ENCODE results near the gene PLCH2.
"Not testable (repeated sequence)": the region's sequence is repeated elsewhere in the genome, so short reads cannot be mapped to it uniquely, and the experiment has no call there.

The PLCH2 gene

GRCh38 chr1:2446861-2447260 is 29.2 kb upstream of the PLCH2 start:
- Mint-ChIP-seq H3K27me3 (peaks cover 12% of the 10 kb centered on the region), H3K4me3 (no peak overlapping the region), H3K4me1 (no peaks in the 10 kb centered on the region), H3K27ac (no peak overlapping the region), H3K36me3 (ENCODE audit: low read depth) (no peaks in the 10 kb centered on the region), H3K9me3 (no peaks in the 10 kb centered on the region)
- no peak for DNase-seq
- ATAC-seq = no peak

GRCh38 chr1:2447276-2448097 is 28.6 kb upstream of the PLCH2 start:
- Mint-ChIP-seq H3K27ac (no peak overlapping the region), H3K36me3 (ENCODE audit: low read depth) (no peaks in the 10 kb centered on the region), H3K9me3 (no peaks in the 10 kb centered on the region), H3K4me1 (no peaks in the 10 kb centered on the region), H3K27me3 (peaks cover 10% of the 10 kb centered on the region), H3K4me3 (no peak overlapping the region)
- DNase-seq (no peak), ATAC-seq (no peak)

GRCh38 chr1:2448098-2448445 is 28.0 kb upstream of the PLCH2 start:
- Mint-ChIP-seq H3K9me3 (no peaks in the 10 kb centered on the region), H3K4me1 (no peaks in the 10 kb centered on the region), H3K27me3 (peaks cover 8% of the 10 kb centered on the region), H3K4me3 (no peak overlapping the region), H3K36me3 (ENCODE audit: low read depth) (no peaks in the 10 kb centered on the region), H3K27ac (no peak overlapping the region)
- DNase-seq (no peak), ATAC-seq (no peak)

GRCh38 chr1:2449636-2450454 is 26.2 kb upstream of the PLCH2 start:
- ATAC-seq (no peak), DNase-seq (no peak)
- Mint-ChIP-seq H3K27me3 (peaks cover 4% of the 10 kb centered on the region), H3K9me3 (no peaks in the 10 kb centered on the region), H3K27ac (no peak overlapping the region), H3K4me1 (no peaks in the 10 kb centered on the region), H3K36me3 (ENCODE audit: low read depth) (no peaks in the 10 kb centered on the region), H3K4me3 (no peak overlapping the region)

- Mint-ChIP-seq H3K27ac (no peak overlapping the region), H3K9me3 (no peaks in the 10 kb centered on the region), H3K4me1 (no peaks in the 10 kb centered on the region), H3K36me3 (ENCODE audit: low read depth) (no peaks in the 10 kb centered on the region), H3K27me3 (no peaks in the 10 kb centered on the region), H3K4me3 (no peak overlapping the region)
- DNase-seq = no peak
- ATAC-seq = no peak
Measured at GRCh38 chr1:2451741-2452140, 24.3 kb upstream of the PLCH2 start.

- no peaks in the 10 kb centered on the region for H3K4me1 Mint-ChIP-seq
- H3K9me3 Mint-ChIP-seq = no peaks in the 10 kb centered on the region
- no peak overlapping the region for H3K27ac Mint-ChIP-seq
- no peak for DNase-seq
- H3K27me3 Mint-ChIP-seq = no peaks in the 10 kb centered on the region
- H3K4me3 Mint-ChIP-seq = no peak overlapping the region
- no peak for ATAC-seq
- H3K36me3 Mint-ChIP-seq (ENCODE audit: low read depth) = no peaks in the 10 kb centered on the region
Measured at GRCh38 chr1:2452201-2452931, 23.7 kb upstream of the PLCH2 start.

GRCh38 chr1:2452932-2453315 is 23.2 kb upstream of the PLCH2 start:
- H3K36me3 Mint-ChIP-seq (ENCODE audit: low read depth) = no peaks in the 10 kb centered on the region
- no peaks in the 10 kb centered on the region for H3K9me3 Mint-ChIP-seq
- no peaks in the 10 kb centered on the region for H3K27me3 Mint-ChIP-seq
- no peak overlapping the region for H3K27ac Mint-ChIP-seq
- H3K4me3 Mint-ChIP-seq = no peak overlapping the region
- H3K4me1 Mint-ChIP-seq = no peaks in the 10 kb centered on the region
- DNase-seq (no peak), ATAC-seq (no peak)

- no peaks in the 10 kb centered on the region for H3K9me3 Mint-ChIP-seq
- no peak for DNase-seq
- no peaks in the 10 kb centered on the region for H3K27me3 Mint-ChIP-seq
- no peaks in the 10 kb centered on the region for H3K4me1 Mint-ChIP-seq
- no peak for ATAC-seq
- no peaks in the 10 kb centered on the region for H3K36me3 Mint-ChIP-seq (ENCODE audit: low read depth)
- H3K4me3 Mint-ChIP-seq = no peak overlapping the region
- no peak overlapping the region for H3K27ac Mint-ChIP-seq
Measured at GRCh38 chr1:2454227-2454626, 21.9 kb upstream of the PLCH2 start.

GRCh38 chr1:2455757-2456156 is 20.3 kb upstream of the PLCH2 start:
- DNase-seq = no peak
- H3K4me3 Mint-ChIP-seq = no peak overlapping the region

GRCh38 chr1:2457444-2457843 is 18.6 kb upstream of the PLCH2 start:
- H3K36me3 Mint-ChIP-seq (ENCODE audit: low read depth) = no peaks in the 10 kb centered on the region
- H3K9me3 Mint-ChIP-seq = no peaks in the 10 kb centered on the region
- no peak overlapping the region for H3K27ac Mint-ChIP-seq
- DNase-seq (no peak), ATAC-seq (no peak)
- no peaks in the 10 kb centered on the region for H3K27me3 Mint-ChIP-seq
- H3K4me1 Mint-ChIP-seq = no peaks in the 10 kb centered on the region
- H3K4me3 Mint-ChIP-seq = no peak overlapping the region

More at GRCh38 chr1:2455757-2456156, 20.3 kb upstream of the PLCH2 start:
- Mint-ChIP-seq H3K27ac (no peak overlapping the region), H3K36me3 (ENCODE audit: low read depth) (no peaks in the 10 kb centered on the region), H3K27me3 (no peaks in the 10 kb centered on the region), H3K4me1 (no peaks in the 10 kb centered on the region), H3K9me3 (no peaks in the 10 kb centered on the region)
- no peak for ATAC-seq

- DNase-seq (no peak), ATAC-seq (no peak)
- Mint-ChIP-seq H3K9me3 (no peaks in the 10 kb centered on the region), H3K4me1 (no peaks in the 10 kb centered on the region), H3K27ac (no peak overlapping the region), H3K4me3 (no peak overlapping the region), H3K27me3 (no peaks in the 10 kb centered on the region), H3K36me3 (ENCODE audit: low read depth) (no peaks in the 10 kb centered on the region)
Measured at GRCh38 chr1:2458687-2459086, 17.4 kb upstream of the PLCH2 start.

GRCh38 chr1:2459102-2459753 is 16.9 kb upstream of the PLCH2 start:
- ATAC-seq; H3K9me3 Mint-ChIP-seq; H3K27ac Mint-ChIP-seq; H3K4me1 Mint-ChIP-seq; DNase-seq; H3K4me3 Mint-ChIP-seq; H3K27me3 Mint-ChIP-seq; H3K36me3 Mint-ChIP-seq (ENCODE audit: low read depth): not testable (repeated sequence)

GRCh38 chr1:2459757-2460156 is 16.3 kb upstream of the PLCH2 start:
- no peak for DNase-seq
- H3K36me3 Mint-ChIP-seq (ENCODE audit: low read depth) = no peaks in the 10 kb centered on the region
- H3K9me3 Mint-ChIP-seq = no peaks in the 10 kb centered on the region
- no peaks in the 10 kb centered on the region for H3K27me3 Mint-ChIP-seq
- no peak overlapping the region for H3K27ac Mint-ChIP-seq
- no peaks in the 10 kb centered on the region for H3K4me1 Mint-ChIP-seq
- ATAC-seq = no peak
- no peak overlapping the region for H3K4me3 Mint-ChIP-seq

- Mint-ChIP-seq H3K27me3 (no peaks in the 10 kb centered on the region), H3K9me3 (no peaks in the 10 kb centered on the region), H3K4me3 (no peak overlapping the region), H3K27ac (no peak overlapping the region), H3K4me1 (no peaks in the 10 kb centered on the region), H3K36me3 (ENCODE audit: low read depth) (no peaks in the 10 kb centered on the region)
- DNase-seq = no peak
- no peak for ATAC-seq
Measured at GRCh38 chr1:2460203-2460602, 15.9 kb upstream of the PLCH2 start.
